ENCODE results near the gene NCKAP5.

NCKAP5 gene

DNA sequence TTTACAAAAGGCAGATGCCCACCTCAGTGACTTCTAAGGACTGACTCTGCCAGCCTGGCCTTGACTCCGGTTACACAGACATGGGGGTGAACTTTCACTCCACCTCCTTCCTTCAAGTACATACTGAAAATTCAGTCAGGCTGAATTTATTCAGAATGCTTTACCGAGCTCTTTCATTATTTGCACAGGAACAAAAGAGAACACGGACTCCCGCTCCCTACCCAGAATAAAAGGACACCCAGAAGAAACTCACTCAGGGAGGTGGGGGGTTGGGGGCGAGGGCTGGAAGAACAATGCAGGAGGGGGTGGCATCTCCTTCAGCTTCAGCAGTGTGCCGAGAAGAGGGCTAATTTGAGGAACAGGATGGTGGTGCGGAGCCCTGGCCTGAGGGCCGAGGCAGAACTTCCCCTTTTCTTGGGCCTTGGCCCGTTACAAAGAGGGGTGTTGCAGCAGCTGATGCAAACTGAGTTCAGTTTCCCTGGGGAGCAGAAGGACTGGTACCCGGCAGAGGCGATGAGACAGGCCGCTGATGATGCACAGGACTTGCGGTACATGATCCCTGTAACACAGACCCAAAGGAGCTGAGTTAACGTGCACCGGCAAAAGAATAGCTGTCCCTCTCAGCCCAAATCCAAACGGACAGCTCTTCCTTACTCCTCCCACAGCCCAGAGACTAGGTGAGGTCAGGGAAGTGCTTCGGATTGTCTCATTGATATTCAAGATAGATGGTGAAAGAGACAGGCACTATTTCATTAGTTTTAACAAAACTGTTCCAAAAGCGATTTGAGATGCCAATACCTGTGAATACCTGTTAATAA, 922.3 kb downstream of the NCKAP5 start:
- DNase-seq: no peak

GRCh38 chr2:132645176-132645575, 923.1 kb downstream of the NCKAP5 start:
- DNase-seq: no peak

- no peak for DNase-seq
These were observed 925.8 kb downstream of the NCKAP5 start for GRCh38 chr2:132642415-132642814.

DNA sequence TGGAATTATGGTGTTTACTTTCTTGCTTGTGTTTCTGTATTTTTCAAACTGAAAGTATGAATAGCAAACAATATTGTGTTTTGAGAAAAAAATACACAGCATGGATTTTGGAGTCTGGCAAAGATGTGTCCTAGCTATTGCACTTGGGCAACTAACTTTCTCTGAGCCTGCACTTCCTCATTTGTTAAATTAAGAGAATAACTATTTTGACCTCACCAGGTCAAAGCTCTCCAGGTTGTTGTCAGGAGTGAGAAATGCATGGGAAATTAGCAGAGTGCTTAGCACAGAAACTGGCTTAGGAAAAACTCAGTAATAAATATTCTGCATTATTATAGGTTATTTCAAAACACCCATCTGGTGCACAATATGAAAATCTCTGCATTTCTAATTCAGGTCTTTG, 926.4 kb downstream of the NCKAP5 start:
- DNase-seq: no peak

- DNase-seq: no peak
These were observed 928.1 kb downstream of the NCKAP5 start for GRCh38 chr2:132640116-132640515.

DNA sequence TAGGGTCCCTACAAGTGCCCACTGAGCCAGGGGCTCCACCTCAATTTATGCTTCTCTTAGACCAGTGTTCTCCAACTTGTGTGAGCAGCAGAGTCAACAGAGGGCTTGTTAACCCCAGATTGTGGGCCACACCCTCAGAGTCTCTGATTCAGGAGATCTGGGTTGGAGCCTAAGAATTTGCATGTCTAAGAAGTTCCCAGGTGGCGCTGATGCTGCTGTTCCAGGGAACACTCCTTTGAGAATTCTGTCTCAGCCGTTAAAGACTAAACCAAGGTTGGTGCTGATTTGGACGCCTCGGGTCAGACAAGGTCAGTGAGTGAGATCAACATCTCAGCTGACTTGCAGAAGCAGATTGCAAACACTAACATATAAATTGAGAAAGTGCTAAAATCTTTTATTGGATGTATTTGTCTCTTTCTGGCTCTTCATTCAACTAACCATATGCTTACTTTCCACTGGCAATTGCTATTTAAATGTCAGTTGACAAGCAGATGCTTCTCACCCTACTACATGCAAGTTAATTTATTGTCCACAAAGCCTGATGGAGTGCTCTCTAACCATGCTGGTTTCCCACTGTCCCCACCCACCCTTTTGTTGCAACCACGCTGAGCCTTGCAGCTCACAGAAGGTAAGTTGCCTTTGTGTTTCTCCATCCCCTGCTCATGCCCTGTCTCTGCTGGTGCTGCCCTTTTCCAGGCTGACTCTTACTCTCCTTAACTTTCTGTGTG, 929.8 kb downstream of the NCKAP5 start:
- DNase-seq: no peak

DNA sequence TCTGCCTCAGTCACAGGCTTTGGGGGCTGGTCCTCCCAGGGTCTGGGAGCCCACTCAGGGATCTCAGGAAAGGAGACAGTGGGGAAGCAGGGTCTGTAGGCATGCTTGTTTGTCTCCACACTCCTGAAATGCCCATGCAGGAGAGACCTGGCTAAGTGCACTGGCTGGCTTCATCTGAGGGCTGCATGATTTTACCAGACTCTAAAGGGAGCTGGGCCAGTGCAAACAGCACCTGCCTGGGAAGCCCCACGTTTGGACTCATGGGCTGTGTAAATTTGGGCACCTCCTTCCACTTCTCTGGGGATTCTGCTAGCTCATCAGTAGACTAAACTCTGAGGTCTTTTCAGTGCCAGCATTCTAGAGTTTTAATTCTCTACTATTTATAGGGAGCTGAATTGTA, 931.9 kb downstream of the NCKAP5 start:
- DNase-seq: no peak

- DNase-seq: no peak
These were observed 934.6 kb downstream of the NCKAP5 start for GRCh38 chr2:132633635-132634034.

GRCh38 chr2:132632000-132632649, 936.1 kb downstream of the NCKAP5 start:
- no peak for DNase-seq

- DNase-seq: no peak
These were observed 940.7 kb downstream of the NCKAP5 start for GRCh38 chr2:132627536-132627935.

DNA sequence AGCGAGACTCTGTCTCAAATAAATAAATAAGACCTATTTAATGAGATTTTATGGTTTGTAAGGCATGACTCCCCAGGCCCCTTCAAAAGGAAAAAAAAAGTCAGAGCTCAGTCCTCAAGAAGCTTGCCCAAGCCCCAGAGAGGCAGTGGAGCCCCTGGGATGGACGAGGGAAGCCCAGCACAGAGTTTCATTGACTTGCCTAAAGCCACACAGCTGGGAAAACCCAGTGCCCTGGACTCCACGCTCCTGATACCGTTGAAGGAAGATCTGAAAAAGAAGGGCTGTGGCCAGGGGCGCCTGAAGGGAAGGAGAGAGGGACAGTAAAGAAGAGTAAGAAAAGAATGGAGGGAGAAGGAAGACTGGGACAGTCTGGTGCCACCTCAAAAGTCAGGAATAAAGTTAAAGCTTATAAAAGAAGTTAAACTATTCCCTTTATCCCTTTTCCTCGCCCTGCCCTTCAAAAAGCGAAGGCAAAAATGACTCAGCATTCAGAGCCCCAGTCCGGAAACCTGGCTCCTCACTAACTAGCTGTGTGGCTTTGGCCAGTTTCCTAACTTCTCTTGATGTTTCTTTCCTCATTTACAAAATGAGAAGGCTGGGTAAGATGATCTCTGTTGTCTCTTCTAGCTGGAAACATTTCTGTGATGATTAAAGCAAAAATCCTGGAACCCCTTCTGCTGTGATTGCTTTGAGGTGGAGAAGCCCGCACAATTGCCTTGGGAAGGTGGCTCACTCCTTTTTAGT, 945.0 kb downstream of the NCKAP5 start:
- DNase-seq: no peak
